Stimulated activated CD8-positive, alpha-beta memory T cell treated with anti-CD3 and anti-CD28 coated beads, Interleukin-12 subunit alpha, Interleukin-12 subunit beta, amount 100 ng/mL, for 4 hours (primary cell): ENCODE measurements around the gene NXPE2.
"Not testable (repeated sequence)": the region's sequence is repeated elsewhere in the genome, so short reads cannot be mapped to it uniquely, and the experiment has no call there.

Experiments used
- DNase-seq: peaks from one replicate; pipeline ENCODE4 v3.0.0-alpha.2; 2020; ENCODE audit warnings: low read depth

Gene NXPE2

GRCh38 chr11:114678125-114679036 is at the start of gene NXPE2:
Gene NXPE2, plus strand, starts transcription at chr11:114678527. Its CDS starts 49 bp downstream, at chr11:114678576.
- no peak for DNase-seq

GRCh38 chr11:114631445-114631965 is 46.8 kb upstream of the NXPE2 start:
- DNase-seq: not testable (repeated sequence)

DNA sequence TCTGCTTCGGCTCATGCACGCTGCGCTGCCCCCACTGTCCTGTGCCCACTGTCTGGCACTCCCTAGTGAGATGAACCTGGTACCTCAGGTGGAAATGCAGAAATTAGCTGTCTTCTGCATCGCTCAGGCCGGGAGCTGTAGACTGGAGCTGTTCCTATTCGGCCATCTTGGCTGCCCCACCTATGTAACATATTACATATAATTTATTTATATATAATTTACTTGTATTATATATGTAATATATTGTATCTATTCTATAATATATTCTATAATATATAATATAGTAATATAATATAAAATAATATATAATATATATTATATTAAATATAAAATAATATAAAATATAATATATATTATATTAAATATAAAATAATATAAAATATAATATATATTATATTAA is 38.9 kb upstream of the NXPE2 start:
- DNase-seq: not testable (repeated sequence)

GRCh38 chr11:114650661-114651060 is 27.7 kb upstream of the NXPE2 start:
- no peak for DNase-seq

DNA sequence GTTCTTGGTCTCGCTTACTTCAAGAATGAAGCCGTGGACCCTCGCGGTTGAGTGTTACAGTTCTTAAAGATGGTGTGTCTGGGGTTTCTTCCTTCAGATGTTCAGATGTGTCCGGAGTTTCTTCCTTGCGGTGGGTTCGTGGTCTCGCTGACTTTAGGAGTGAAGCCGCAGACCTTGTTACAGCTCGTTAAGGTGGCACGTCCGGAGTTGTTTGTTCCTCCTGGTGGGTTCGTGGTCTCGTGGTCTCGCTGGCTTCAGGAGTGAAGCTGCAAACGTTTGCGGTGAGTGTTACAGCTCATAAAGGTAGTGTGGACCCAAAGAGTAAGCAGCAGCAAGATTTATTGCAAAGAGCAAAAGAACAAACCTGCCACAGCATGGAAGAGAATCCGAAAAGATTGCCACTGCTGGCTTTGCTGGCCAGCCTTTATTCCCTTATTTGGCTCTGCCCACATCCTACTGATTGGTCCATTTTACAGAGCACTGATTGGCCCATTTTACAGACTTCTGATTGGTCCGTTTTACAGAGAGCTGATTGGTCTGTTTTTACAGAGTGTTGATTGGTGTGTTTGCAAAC is 27.1 kb upstream of the NXPE2 start:
- DNase-seq: no peak

GRCh38 chr11:114653148-114653547 is 25.2 kb upstream of the NXPE2 start:
- DNase-seq: no peak

- no peak for DNase-seq
Observed at GRCh38 chr11:114664641-114665040, 13.7 kb upstream of the NXPE2 start.

- DNase-seq: no peak
Observed at GRCh38 chr11:114666760-114667159, 11.6 kb upstream of the NXPE2 start.

DNA sequence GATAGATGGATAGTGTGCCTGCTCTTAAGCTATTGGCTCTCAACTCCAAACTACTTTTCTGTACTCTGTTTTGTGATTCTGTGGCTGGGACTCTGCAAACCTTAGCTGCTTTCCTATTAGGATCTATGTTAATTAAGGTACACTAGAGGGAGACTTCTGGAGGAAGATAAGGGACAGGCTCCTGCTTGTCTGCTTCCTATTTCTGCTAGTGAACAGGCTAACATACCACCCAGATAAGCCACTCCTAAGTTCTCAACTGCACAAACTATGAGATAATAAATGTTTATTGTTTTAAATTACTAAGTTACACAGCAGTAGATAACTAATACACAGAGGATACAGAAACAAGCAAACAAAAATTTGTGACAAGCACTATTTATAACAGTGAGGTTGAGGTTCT is 10.2 kb upstream of the NXPE2 start:
- no peak for DNase-seq

DNA sequence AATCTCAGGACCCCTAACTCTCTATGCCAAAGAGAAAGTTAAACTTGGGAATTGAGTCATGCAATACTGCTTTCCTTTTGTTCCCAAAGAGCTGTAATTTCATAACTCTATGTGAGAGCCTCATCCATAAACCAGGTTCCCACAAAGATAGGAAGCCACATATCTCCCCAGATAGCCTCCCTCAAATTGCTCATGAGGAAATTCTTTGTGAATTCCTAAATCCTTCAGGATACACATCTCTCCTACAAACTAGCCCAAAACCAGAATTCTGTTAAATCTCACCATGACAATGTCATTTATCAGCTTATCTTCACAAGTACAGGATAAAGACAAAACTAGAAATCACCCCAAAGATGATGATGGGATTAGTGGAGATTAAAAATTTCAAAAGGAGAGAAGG is 4.7 kb upstream of the NXPE2 start:
- DNase-seq: no peak

DNA sequence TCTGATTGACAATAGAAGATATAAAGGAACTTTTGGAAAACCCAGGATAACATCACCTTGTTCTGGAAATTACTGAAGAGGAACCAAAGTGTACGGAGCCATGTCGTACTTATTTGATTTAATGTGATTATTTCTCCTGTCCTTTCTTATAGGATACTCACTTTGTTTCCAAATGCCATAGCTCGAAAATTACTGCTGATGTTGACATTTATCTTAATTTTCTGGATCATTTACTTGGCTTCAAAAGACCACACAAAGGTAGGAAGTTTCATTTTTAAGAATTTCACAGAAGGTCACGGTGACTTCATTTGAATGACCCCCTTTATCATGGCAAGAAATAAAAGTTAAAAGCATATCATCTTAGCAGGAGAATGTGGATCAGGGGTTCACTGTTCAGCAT is 1.2 kb downstream of the NXPE2 start:
- DNase-seq: no peak

- DNase-seq: no peak
Observed at GRCh38 chr11:114683007-114683406, 4.7 kb downstream of the NXPE2 start.

- DNase-seq: no peak
Observed at GRCh38 chr11:114684636-114685035, 6.3 kb downstream of the NXPE2 start.

DNA sequence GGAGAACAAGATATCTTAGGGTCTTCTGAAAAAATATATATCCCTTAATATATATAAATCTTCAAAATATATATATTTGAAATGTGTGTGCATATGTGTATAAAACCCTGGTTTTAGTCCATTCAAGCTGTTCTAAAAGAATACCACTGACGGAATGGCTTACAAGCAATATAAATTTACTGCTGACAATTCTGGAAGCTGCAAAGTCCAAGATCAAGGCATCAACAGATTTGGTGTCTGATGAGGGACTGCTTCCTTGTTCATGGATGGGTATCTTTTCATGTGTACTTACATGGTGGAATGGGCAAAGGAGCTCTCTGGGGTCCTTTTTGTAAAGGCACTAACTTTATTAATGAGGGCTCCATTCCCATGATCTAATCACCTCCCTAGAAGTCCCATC is 6.8 kb downstream of the NXPE2 start:
- no peak for DNase-seq

DNA sequence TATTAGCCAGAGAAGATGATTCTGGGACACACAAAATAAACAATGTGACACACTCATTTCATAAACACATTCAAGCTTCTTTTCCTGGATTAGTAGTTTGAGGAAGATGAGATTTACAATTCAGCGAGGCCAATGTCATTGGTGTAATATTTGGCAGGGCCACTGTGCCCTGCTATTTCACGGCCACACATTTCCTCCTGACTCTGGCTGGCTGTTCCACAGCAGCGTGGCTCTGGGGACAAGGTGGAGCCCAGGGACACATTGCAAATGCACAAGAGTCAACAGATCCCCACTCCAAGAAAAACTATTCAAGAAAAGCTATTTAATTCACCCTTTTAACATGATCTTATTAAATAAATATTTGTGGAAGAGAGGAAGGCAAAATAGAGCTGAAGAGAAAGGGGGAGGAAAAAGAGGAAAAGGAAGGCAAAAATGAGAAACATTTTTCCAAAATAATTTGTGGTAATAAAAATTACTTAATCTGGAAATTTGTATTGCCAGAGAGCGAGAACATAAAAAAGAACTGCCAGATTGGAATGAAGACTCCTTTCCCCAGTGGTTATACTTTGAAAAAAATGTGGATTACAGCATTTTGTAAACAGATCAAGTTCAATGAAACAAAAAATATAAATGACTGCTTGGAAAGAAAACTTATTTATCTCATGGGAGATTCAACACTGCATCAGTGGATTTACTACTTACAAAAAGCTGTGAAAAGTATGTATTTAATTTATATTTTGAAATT is 27.1 kb downstream of the NXPE2 start:
- DNase-seq: no peak

- no peak for DNase-seq
Observed at GRCh38 chr11:114709960-114710359, 31.6 kb downstream of the NXPE2 start.

DNA sequence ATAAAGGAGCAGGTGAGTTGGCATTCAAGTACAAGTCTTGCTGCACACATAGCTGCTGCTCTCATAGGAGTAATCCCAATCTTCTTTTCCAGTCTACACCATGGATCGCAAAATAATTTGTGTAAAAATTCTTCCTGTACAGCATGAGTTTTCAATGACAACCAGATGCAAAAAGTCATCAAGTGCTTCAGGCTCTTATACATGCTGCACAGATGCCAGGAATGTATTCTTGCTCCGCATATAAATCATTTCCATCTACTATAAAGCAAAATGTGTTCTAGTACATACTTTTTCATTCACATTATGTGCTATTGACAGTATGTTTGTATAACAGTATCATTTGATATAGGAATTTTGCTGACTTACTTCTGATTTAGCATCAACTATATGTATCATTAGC is 35.4 kb downstream of the NXPE2 start:
- no peak for DNase-seq

- no peak for DNase-seq
Observed at GRCh38 chr11:114719562-114719961, 41.2 kb downstream of the NXPE2 start.

DNA sequence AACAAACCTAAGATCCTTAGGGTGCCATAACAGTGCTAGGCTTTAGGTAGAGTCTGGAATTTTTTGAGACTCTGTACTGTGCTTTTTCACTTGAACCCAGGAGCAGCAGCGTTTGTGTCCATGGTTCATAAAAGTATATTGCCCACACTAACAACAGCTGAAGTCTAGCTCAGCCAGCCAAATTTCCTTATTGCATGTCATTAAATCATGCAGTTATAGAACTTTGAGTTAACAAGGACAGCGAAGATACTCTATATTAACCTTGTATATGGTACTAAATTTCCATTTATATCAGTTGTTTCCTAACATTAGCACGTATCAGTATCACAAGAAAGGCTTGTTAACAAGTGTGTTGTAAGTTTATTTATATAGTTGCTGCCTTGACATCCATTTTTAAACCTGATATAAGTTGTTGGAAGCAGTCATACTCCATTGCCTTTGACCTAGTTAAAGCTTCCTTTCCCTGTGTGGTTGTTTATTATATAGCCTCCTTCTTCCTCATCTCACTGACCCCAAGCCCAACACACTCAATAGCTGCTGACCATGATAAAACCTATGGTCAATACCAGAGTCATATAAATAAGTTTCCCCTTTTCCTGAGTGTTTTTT is 46.7 kb downstream of the NXPE2 start:
- DNase-seq: no peak

DNA sequence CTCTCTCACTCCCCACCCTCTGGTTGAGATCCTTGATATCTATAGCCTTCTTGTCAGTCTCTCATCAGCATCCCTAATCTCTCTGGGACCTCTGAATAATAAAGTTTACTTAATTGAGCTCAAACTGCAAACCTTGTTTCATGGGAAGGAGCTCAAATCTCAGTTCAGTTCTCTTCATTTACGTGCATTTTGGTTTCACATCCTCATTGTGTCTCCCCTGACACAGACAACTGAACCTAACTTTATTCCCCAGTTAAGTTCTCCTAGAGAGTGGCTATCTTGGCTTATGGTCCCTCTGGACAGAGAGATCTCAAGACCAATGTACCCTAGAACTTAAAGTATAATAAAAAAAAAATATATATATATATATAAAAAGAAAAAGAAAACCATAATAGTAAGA is 47.3 kb downstream of the NXPE2 start:
- no peak for DNase-seq

DNA sequence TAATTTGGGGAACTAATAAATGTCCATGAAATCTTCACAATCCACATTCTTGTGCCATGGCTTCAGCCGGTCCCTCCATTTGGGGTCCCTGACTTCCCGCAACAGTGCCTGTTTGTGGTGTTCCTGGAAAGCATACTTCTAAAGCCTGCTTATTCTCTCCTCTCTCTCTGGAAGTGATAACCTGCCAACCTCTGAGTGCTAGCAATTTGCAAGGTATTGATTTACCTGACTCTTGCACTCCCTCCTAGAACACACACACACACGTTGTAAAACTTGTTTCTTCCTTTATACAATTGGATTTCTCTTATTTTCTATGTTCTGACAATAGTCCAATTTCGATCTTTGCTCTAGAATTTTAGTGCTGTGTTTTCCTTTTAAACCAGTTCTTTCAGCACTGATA is 58.5 kb downstream of the NXPE2 start:
- no peak for DNase-seq

GRCh38 chr11:114738954-114739353 is 60.6 kb downstream of the NXPE2 start:
- DNase-seq: no peak
